DOHH2 (cell line): ENCODE results near the gene OXLD1.

Experiments
- H3F3A ChIP-seq: fragments of 200-600 bp; sonication (generic), shearing (Covaris generic); 2 replicates; pipeline ENCODE4 v1.6.0; 2016; ENCODE audit warnings: antibody characterized with exemption, mild to moderate bottlenecking; ENCODE audit not compliant: control insufficient read depth, insufficient read depth
- H3K27ac ChIP-seq: fragments of 200-600 bp; sonication (generic); 2 replicates; pipeline ENCODE4 v1.5.1; 2014; ENCODE audit warnings: low read depth, mild to moderate bottlenecking, low read length, moderate library complexity
- H3K27me3 ChIP-seq: fragments of 200-600 bp; sonication (generic); 2 replicates; pipeline ENCODE4 v1.6.1; 2014; ENCODE audit warnings: mild to moderate bottlenecking, low read length, mixed read lengths; ENCODE audit not compliant: control insufficient read depth
- H3K36me3 ChIP-seq: fragments of 200-600 bp; sonication (generic); 2 replicates; pipeline ENCODE4 v1.6.1; 2014; ENCODE audit warnings: mild to moderate bottlenecking, low read length, moderate library complexity, mixed read lengths; ENCODE audit not compliant: control insufficient read depth
- H3K4me1 ChIP-seq: fragments of 200-600 bp; sonication (generic); 2 replicates; pipeline ENCODE4 v1.6.1; 2014; ENCODE audit warnings: mild to moderate bottlenecking, low read length, mixed read lengths; ENCODE audit not compliant: control insufficient read depth
- H3K4me2 ChIP-seq: fragments of 200-600 bp; sonication (generic); 2 replicates; pipeline ENCODE4 v1.6.0; 2014; ENCODE audit warnings: mild to moderate bottlenecking, low read length, moderate library complexity
- H3K4me3 ChIP-seq: fragments of 200-600 bp; sonication (generic); 2 replicates; pipeline ENCODE4 v1.5.1; 2014; ENCODE audit warnings: mild to moderate bottlenecking, low read length, mixed read lengths
- H3K79me2 ChIP-seq: fragments of 200-600 bp; sonication (generic); 2 replicates; pipeline ENCODE4 v1.6.1; 2014; ENCODE audit warnings: mild to moderate bottlenecking, low read length, mixed read lengths; ENCODE audit not compliant: control insufficient read depth
- H3K9me2 ChIP-seq: fragments of 200-600 bp; sonication (generic); replicated peaks from 2 replicates; pipeline ENCODE4 v1.6.1; 2014; ENCODE audit warnings: mild to moderate bottlenecking, low read length, mixed read lengths; ENCODE audit not compliant: control insufficient read depth
- H3K9me3 ChIP-seq: fragments of 200-600 bp; sonication (generic); 2 replicates; pipeline ENCODE4 v1.6.1; 2014; ENCODE audit warnings: antibody characterized with exemption, low read length, mixed read lengths; ENCODE audit not compliant: control insufficient read depth, insufficient read depth
- H4K20me1 ChIP-seq: fragments of 200-600 bp; sonication (generic); 2 replicates; pipeline ENCODE4 v1.6.0; 2014; ENCODE audit warnings: low read depth, mild to moderate bottlenecking, antibody characterized with exemption, low read length, moderate library complexity; ENCODE audit not compliant: control insufficient read depth, insufficient read depth
- EZH2phosphoT487 ChIP-seq: fragments of 200-600 bp; sonication (generic); IDR thresholded peaks from 2 replicates; pipeline ENCODE4 v1.6.1; 2017; ENCODE audit warnings: borderline replicate concordance, mild to moderate bottlenecking, antibody characterized with exemption, low read length, moderate library complexity, mixed read lengths
- TF ChIP-seq, protein P1 (sequence below): fragments of 200-600 bp; sonication (generic); IDR thresholded peaks from one replicate; pipeline ENCODE4 v1.5.1; 2014; ENCODE audit warnings: antibody characterized with exemption, mild to moderate bottlenecking, low read depth, low read length; ENCODE audit not compliant: poor library complexity, severe bottlenecking

The OXLD1 gene

GRCh38 chr17:81656118-81656743, 10.2 kb downstream of the OXLD1 start, which contains the start of gene PDE6G:
Gene PDE6G, minus strand, starts transcription at chr17:81656542. Its CDS starts 3,237 bp downstream, at chr17:81653305.
- Histone ChIP-seq H3K27ac (no peak within 1 kb of the TSS), H3K36me3 (no peaks in the 10 kb centered on the region), H3K27me3 (no peaks in the 10 kb centered on the region), H3K9me3 (no peaks in the 10 kb centered on the region), H3K79me2 (no peaks in the 10 kb centered on the region), H3F3A (peaks cover 5% of the 10 kb centered on the region), H4K20me1 (no peaks in the 10 kb centered on the region), H3K4me3 (no peak within 1 kb of the TSS), H3K4me1 (peaks cover 41% of the 10 kb centered on the region), H3K9me2 (no peaks in the 10 kb centered on the region), H3K4me2 (peak within 1 kb of the TSS; percentile 8; the same call in 1 of the 2 replicates)
- no peak for TF ChIP-seq EZH2phosphoT487
- TF ChIP-seq, protein P1, sequence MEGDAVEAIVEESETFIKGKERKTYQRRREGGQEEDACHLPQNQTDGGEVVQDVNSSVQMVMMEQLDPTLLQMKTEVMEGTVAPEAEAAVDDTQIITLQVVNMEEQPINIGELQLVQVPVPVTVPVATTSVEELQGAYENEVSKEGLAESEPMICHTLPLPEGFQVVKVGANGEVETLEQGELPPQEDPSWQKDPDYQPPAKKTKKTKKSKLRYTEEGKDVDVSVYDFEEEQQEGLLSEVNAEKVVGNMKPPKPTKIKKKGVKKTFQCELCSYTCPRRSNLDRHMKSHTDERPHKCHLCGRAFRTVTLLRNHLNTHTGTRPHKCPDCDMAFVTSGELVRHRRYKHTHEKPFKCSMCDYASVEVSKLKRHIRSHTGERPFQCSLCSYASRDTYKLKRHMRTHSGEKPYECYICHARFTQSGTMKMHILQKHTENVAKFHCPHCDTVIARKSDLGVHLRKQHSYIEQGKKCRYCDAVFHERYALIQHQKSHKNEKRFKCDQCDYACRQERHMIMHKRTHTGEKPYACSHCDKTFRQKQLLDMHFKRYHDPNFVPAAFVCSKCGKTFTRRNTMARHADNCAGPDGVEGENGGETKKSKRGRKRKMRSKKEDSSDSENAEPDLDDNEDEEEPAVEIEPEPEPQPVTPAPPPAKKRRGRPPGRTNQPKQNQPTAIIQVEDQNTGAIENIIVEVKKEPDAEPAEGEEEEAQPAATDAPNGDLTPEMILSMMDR, result no peak

DNA sequence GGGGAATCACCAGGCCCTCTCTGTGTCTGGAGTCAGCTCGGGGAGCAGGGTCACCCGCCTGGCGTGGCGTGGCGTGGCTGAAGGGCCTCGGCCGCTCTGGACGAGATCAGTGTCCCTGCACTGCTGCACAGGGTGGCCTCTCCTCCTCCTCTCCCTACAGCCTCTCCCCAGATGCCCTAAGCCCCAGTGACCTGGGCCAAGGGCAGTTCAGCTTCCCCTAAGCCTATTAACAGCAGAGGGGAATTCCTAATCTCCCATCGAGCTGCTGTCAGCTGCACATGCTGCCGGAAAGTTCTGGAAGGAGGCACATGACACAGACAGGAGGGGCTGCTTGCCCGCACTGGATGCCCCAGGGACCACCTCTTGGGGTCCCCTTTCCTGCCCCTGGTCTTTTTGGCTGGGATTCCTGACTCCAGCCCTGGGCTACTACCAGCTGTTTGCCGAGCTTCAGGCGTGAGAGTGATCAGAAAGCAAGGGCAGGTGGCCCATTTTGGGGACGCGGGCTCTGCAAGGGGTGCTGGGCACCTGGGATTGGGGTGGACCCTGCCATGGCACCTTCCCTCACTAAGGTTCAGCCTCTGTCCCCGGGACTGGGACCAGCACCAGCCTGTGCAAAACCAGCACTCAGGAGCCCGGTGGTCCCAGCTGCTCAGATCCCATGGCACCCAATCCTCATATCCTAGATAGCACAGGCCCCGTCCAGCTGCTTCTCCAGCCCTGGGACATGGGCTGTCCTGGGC, 10.9 kb downstream of the OXLD1 start:
- no peak overlapping the region for H3K4me2 ChIP-seq

DNA sequence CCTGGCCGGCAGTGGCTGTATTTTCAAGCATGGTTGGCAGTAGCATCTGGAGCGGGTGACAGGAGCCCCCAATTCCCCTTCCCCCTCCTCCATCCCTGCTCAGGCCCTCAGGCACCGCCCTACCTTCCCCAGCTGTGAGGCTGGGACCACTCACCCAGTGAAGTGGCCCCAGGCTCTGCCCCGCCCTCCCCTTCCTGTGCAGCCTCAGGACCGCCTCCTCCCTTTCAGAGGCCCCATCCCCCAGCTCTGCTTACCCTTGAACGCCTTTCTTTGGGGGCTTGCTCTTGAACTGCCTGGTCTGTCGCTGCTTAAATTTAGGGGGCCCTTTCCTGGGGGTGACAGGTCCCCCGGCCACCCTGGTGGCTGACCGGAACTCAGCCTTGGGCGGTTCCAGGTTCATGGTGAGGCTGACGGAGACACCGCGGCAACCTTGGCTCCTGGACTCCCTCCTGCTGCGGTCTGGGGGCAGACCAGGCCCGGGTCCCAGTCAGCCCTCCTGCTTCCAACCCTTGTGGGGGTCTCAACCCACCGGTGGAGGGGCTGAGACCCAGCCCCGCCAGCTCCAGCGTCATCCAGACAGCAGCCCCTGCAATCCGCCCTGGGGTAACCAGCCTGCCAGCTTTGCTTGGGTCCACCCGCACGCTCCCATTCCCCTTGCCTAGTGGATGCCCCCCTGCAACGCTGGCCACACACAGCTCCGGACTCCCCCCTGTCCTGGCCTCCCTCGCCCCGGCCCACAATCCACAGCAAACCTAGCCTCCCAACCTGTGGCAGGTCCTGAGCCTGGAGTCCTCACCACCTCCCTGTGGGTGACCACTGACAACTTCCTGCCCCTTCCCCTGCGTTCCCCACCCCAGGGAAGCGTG, 13.3 kb downstream of the OXLD1 start:
- Histone ChIP-seq H3F3A (no peaks in the 10 kb centered on the region), H3K4me3 (peak overlapping the region; percentile 63), H3K27ac (no peak overlapping the region), H3K79me2 (no peaks in the 10 kb centered on the region), H3K9me3 (no peaks in the 10 kb centered on the region), H3K4me1 (peaks cover 24% of the 10 kb centered on the region), H3K36me3 (no peaks in the 10 kb centered on the region), H3K4me2 (peak overlapping the region; percentile 71), H3K9me2 (no peaks in the 10 kb centered on the region), H3K27me3 (no peaks in the 10 kb centered on the region), H4K20me1 (no peaks in the 10 kb centered on the region)
- TF ChIP-seq EZH2phosphoT487, result no peak
- TF ChIP-seq, protein P1, result no peak

More for the DNA sequence above, 10.9 kb downstream of the OXLD1 start:
- H3K27me3 ChIP-seq, result no peaks in the 10 kb centered on the region
- H3K9me2 ChIP-seq, result no peaks in the 10 kb centered on the region
- no peak overlapping the region for H3K4me3 ChIP-seq
- H3K27ac ChIP-seq, result no peak overlapping the region
- H3K79me2 ChIP-seq, result no peaks in the 10 kb centered on the region
- peaks cover 41% of the 10 kb centered on the region for H3K4me1 ChIP-seq
- no peaks in the 10 kb centered on the region for H4K20me1 ChIP-seq
- H3K36me3 ChIP-seq, result no peaks in the 10 kb centered on the region
- peaks cover 5% of the 10 kb centered on the region for H3F3A ChIP-seq
- no peaks in the 10 kb centered on the region for H3K9me3 ChIP-seq
- TF ChIP-seq, protein P1, result no peak
- no peak for TF ChIP-seq EZH2phosphoT487
